Bronchial epithelial cell (primary cell): ENCODE measurements around the gene FN3KRP. TPM values are rescaled to one million over a fixed set of nuclear protein-coding genes. Genes with fewer than 3 reads are reported as not detected.

Experiments
- DNase-seq: peaks from one replicate; pipeline ENCODE4 v3.0.0-alpha.2; 2010; ENCODE audit warnings: low read depth
- FAIRE-seq: peaks from 2 replicates; lab custom pipeline; 2011; peaks lifted over from hg19 to GRCh38; lab: Jason Lieb, UNC
- H3K27me3 ChIP-seq: 2 replicates; pipeline ENCODE4 v1.5.1; 2011; ENCODE audit warnings: low read length; ENCODE audit not compliant: control insufficient read depth, insufficient read depth
- H3K36me3 ChIP-seq: 2 replicates; pipeline ENCODE4 v1.5.1; 2011; ENCODE audit warnings: low read length; ENCODE audit not compliant: control insufficient read depth, insufficient read depth
- H3K4me3 ChIP-seq: 2 replicates; pipeline ENCODE4 v1.5.1; 2011; ENCODE audit warnings: mild to moderate bottlenecking, low read depth, low read length, control low read depth
- total RNA-seq: library from RNA; depleted of rRNA; stranded (reverse); fragments of >200 nt; gene quantifications from 2 replicates; pipeline ENCODE4 v1.2.1, GENCODE V29; 2014
- TF ChIP-seq, protein P1 (sequence below): IDR thresholded peaks from 2 replicates; pipeline ENCODE4 v1.5.1; 2011; ENCODE audit warnings: mild to moderate bottlenecking, moderate library complexity, low read length, control low read depth, inconsistent platforms; ENCODE audit not compliant: insufficient read depth, severe bottlenecking

The FN3KRP gene, protein sequence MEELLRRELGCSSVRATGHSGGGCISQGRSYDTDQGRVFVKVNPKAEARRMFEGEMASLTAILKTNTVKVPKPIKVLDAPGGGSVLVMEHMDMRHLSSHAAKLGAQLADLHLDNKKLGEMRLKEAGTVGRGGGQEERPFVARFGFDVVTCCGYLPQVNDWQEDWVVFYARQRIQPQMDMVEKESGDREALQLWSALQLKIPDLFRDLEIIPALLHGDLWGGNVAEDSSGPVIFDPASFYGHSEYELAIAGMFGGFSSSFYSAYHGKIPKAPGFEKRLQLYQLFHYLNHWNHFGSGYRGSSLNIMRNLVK
- 21.3 and 23.9 TPM in 2 replicates for total RNA-seq

DNA sequence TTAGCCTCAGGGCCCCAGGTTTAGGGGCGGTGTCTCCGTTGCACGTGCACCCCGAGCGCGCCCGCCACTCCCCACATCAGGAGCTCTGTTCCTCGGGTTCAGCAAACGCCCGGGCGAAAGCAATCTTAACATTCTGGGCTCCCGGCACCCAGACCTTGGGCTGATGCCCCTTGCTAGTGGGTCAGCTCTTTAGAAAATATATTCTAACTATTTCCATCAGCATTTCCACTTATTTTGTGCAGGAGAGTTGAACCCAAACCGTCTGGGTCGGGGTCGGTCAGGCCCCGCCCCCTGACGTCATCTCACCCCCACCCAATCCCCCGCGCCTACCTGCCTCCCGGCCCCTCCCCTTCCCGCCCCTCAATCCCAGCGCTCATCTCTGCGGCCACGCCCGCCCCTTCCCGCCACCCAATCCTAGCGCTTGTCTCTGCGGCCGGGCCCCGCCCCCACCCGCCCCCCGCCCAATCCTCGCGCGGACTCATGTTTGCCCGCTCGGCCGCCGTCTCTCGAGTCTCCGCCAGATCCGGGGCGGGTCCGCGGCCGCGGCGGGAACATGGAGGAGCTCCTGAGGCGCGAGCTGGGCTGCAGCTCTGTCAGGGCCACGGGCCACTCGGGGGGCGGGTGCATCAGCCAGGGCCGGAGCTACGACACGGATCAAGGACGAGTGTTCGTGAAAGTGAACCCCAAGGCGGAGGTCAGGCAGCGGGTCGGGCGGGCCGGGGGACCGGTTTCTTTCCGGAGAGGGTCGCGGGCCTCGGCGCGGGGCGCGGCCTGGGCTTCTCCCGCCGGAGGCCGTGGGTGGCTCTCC is at the start of gene FN3KRP:
FN3KRP (plus strand) TSS at position 504 of the 808 bp plus-strand sequence; CDS start at position 554, 50 bp downstream.
- peak within 1 kb of the TSS; percentile 76 for H3K4me3 ChIP-seq
- DNase-seq (peak; percentile 74), FAIRE-seq (no peak)
- no peaks in the 10 kb centered on the region for H3K27me3 ChIP-seq
- H3K36me3 ChIP-seq, result peaks cover 4% of the 10 kb centered on the region
- TF ChIP-seq, protein P1, sequence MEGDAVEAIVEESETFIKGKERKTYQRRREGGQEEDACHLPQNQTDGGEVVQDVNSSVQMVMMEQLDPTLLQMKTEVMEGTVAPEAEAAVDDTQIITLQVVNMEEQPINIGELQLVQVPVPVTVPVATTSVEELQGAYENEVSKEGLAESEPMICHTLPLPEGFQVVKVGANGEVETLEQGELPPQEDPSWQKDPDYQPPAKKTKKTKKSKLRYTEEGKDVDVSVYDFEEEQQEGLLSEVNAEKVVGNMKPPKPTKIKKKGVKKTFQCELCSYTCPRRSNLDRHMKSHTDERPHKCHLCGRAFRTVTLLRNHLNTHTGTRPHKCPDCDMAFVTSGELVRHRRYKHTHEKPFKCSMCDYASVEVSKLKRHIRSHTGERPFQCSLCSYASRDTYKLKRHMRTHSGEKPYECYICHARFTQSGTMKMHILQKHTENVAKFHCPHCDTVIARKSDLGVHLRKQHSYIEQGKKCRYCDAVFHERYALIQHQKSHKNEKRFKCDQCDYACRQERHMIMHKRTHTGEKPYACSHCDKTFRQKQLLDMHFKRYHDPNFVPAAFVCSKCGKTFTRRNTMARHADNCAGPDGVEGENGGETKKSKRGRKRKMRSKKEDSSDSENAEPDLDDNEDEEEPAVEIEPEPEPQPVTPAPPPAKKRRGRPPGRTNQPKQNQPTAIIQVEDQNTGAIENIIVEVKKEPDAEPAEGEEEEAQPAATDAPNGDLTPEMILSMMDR, result no peak

DNA sequence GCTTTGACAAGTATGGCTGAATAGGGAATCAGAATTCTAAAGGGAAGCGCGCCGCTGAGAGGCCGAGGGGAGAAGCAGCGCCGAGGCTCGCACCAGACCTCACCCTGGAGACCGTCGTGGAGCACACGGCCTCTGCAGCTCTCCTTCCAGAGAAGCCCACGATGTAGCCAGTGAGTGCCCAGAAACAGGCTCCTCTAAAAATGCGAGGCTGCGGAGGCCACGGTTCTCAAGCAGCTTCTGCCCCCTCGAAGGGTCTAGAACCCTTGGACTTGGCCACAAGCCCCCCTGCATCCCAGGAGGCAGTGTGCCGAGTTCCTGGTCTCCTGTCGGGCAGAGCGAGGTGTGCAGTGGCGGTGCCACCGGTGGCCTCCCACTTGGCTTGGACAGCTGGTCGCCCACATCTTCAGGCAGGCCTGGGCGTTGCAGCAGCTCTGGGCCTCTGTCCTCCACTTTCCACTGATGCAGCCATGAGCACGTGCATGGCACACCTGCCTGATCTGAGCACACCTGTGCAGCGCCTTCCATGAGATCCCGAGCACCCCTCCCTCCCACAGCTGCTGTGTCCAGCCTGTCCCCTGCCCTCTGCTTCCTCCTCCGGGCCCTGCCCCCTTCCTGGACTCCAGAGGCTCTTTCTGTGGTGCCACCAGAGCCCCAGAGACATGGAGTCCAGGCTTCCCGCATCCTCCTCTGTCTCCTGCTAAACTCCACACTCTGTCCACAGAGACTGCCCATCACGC is 49.4 kb upstream of the FN3KRP start:
- DNase-seq (no peak), FAIRE-seq (no peak)
- TF ChIP-seq, protein P1, result no peak
- no peak overlapping the region for H3K4me3 ChIP-seq
- no peaks in the 10 kb centered on the region for H3K27me3 ChIP-seq
- H3K36me3 ChIP-seq, result peaks cover 1% of the 10 kb centered on the region

DNA sequence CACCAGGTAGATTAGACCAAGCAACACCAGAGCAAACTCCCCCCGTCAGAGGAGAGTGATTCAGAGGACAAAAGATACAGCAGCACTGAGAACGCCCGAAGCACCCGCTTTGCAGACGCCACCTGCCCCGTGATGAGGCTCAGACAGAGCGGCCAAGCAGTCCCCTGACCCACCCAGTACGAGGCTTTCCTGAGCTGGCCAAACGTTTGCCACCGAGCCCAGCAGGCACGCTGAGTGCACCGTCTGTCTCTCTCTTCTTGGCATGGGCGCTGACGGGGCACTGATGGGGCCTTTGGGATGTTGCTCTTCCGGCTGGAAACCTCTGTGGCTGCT is 48.9 kb upstream of the FN3KRP start:
- DNase-seq (no peak), FAIRE-seq (no peak)
- Histone ChIP-seq H3K27me3 (no peaks in the 10 kb centered on the region), H3K36me3 (peaks cover under 1% of the 10 kb centered on the region), H3K4me3 (no peak overlapping the region)
- TF ChIP-seq, protein P1, result no peak

DNA sequence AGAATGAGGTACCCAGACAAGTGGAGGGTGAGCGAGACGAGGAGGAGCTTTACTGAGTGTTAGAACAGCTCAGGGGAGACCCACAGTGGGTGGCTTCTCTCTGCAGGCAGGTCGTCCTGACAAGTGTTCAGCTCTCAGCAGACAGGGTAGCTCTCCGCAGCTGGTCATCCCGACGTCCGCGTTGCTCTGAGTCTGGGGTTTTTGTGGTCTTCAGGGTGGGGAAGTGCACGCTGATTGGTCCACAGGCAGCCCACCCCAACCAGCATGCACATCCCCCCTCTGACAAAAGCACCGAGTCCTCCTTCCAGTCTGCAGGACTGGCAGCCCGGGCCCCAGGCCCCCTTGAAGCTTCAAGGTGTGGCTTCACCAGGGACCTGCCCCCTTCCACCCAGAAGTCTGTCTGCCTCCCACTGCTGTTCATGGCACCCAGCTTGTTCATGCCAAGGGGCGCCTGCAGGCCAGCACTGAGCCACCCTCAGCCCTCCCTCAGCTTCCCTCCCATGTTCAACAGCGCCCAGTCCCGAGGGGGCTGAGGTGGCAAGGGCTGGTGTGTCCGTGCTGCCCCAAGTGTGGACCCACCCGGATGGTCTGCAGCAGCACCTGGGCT is 48.4 kb upstream of the FN3KRP start:
- FAIRE-seq (no peak), DNase-seq (no peak)
- TF ChIP-seq, protein P1, result no peak
- Histone ChIP-seq H3K27me3 (no peaks in the 10 kb centered on the region), H3K36me3 (no peaks in the 10 kb centered on the region), H3K4me3 (no peak overlapping the region)

DNA sequence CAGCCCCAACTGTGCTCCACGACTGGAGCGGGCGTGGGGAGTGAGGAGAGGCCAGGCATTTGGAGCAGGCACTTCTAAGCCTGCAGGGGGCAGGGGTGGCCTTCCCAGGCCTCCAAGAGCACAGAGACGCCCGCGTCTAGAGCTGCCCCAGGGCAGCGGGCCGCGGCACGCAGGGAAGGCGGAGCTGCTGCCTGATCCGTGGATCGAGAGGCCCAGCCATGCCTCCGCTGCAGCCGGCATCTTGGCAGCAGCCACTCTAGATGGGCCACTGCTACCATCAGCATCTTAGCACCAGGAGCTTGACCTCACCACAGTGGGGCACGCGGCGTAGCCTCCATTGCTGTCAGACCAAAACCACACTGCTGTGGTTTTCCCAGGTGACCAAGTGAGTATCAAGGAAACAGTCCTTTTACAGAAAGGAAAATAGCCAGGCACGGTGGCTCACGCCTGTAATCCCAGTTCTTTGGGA is 47.8 kb upstream of the FN3KRP start:
- Histone ChIP-seq H3K27me3 (no peaks in the 10 kb centered on the region), H3K36me3 (no peaks in the 10 kb centered on the region), H3K4me3 (no peak overlapping the region)
- peak; percentile 22 for DNase-seq
- no peak for FAIRE-seq
- TF ChIP-seq, protein P1, result peak; percentile 78
